ENCODE measurements around the gene SSR2. TPM values are rescaled to one million over a fixed set of nuclear protein-coding genes. Genes with fewer than 3 reads are reported as not detected.

Gene SSR2
- polyA plus RNA-seq, 1 donor (not counting 4 experiments of a cell fraction or from before 2014, with no cell fraction given) = 302 TPM

DNA sequence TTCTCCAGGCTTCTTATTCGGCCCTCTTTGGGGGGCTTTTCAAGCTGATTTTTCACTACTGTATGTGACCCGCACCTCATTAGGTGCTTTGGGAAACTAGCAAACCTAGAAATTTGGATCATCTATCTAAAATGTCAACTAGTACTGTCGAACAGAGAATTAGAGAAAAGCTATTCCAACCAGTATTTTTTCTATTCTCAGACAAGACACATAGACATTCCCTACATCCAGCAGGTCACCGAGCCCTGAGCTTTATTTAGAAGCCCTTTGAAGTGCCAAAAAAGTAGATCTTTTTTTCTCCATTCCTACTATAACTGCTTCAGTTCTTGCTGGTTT, 310 bp upstream of the SSR2 start:
- Histone ChIP-seq H3K27ac (ENCODE audit: control insufficient read depth, insufficient read depth, low read length) (no peak overlapping the region), H4K20me1 (ENCODE audit: control insufficient read depth, extremely low read depth, insufficient read depth, low read length) (no peaks in the 10 kb centered on the region), H2AFZ (ENCODE audit: control insufficient read depth, low read length) (peak overlapping the region; percentile 0), H3K36me3 (ENCODE audit: control insufficient read depth in 2 of 2, extremely low read depth in 1 of 2, insufficient read depth in 2 of 2, low read length in 2 of 2) (peaks cover 3 to 10% of the 10 kb centered on the region in 2 experiments), H3K4me1 (ENCODE audit: control insufficient read depth, extremely low read depth, insufficient read depth, low read length) (peaks cover 4% of the 10 kb centered on the region), H3K9me1 (ENCODE audit: control insufficient read depth, extremely low read depth, insufficient read depth, low read length) (no peaks in the 10 kb centered on the region), H3K27me3 (ENCODE audit: control insufficient read depth, extremely low read depth, insufficient read depth, low read length) (peaks cover 4% of the 10 kb centered on the region), H3K9ac (ENCODE audit: control insufficient read depth, extremely low read depth, insufficient read depth, low read length) (peak overlapping the region; percentile 80), H3K4me3 (ENCODE audit: control insufficient read depth in 2 of 3, extremely low read depth in 1 of 3, insufficient read depth in 2 of 3, low read depth in 1 of 3, low read length in 3 of 3) (peak overlapping the region in 2 of 3 experiments; percentile 70 to 73), H3K4me2 (ENCODE audit: control insufficient read depth, extremely low read depth, insufficient read depth, low read depth, low read length) (peak overlapping the region; percentile 48), H3K79me2 (ENCODE audit: control insufficient read depth, insufficient read depth, low read length) (peaks cover 21% of the 10 kb centered on the region), H3K9me3 (ENCODE audit: control insufficient read depth, low read depth, low read length) (no peaks in the 10 kb centered on the region)
- FAIRE-seq (no peak), DNase-seq (ENCODE audit: low read depth, low spot score) (no peak)
- dilution Hi-C loops (cut with MboI; ENCODE audit: extremely low pct_ligation_motif_present, low sequenced_read_pairs) = no loop called here
- TF ChIP-seq EZH2 (IDR thresholded peaks at IDR 0.05; ENCODE audit: low read length) = no peak
- TF ChIP-seq CTCF (optimal IDR thresholded peaks at IDR 0.05 in 1 of 3, IDR thresholded peaks at IDR 0.05 in 1 of 3, conservative IDR thresholded peaks at IDR 0.05 in 1 of 3; ENCODE audit: extremely low read depth in 1 of 3, insufficient read depth in 2 of 3, low read length in 3 of 3) = no peak

DNA sequence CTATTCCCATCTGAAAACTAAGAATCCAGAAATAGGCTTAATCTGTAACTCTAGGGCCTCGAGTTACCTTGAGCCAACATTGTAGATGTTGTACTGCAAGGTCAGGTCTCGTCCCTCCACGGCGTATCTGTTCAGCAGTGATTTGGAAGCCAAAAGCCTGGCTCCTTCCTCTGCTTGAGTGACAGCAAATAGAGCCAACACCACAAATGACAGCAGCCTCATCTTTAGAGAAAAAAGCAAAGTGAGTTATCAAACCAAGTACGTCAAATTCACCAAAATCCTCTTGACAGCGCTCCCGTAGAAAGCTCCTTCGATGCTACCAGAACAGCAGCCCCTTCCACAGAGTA, 832 bp downstream of the SSR2 start:
- no peak for DNase-seq (ENCODE audit: low read depth, low spot score)
- no peak for FAIRE-seq
- H3K4me2 ChIP-seq (ENCODE audit: control insufficient read depth, extremely low read depth, insufficient read depth, low read depth, low read length) = peak overlapping the region; percentile 69
- H4K20me1 ChIP-seq (ENCODE audit: control insufficient read depth, extremely low read depth, insufficient read depth, low read length) = no peaks in the 10 kb centered on the region
- peak overlapping the region; percentile 51 for H3K27ac ChIP-seq (ENCODE audit: control insufficient read depth, insufficient read depth, low read length)
- H3K4me3 ChIP-seq (ENCODE audit: control insufficient read depth in 2 of 3, extremely low read depth in 1 of 3, insufficient read depth in 2 of 3, low read depth in 1 of 3, low read length in 3 of 3) = peak overlapping the region; percentile 70 to 76 (median 73)
- peaks cover 3 to 14% of the 10 kb centered on the region in 2 experiments for H3K36me3 ChIP-seq (ENCODE audit: control insufficient read depth in 2 of 2, extremely low read depth in 1 of 2, insufficient read depth in 2 of 2, low read length in 2 of 2)
- H3K79me2 ChIP-seq (ENCODE audit: control insufficient read depth, insufficient read depth, low read length) = peaks cover 22% of the 10 kb centered on the region
- peaks cover 4% of the 10 kb centered on the region for H3K4me1 ChIP-seq (ENCODE audit: control insufficient read depth, extremely low read depth, insufficient read depth, low read length)
- no peaks in the 10 kb centered on the region for H3K9me3 ChIP-seq (ENCODE audit: control insufficient read depth, low read depth, low read length)
- H3K27me3 ChIP-seq (ENCODE audit: control insufficient read depth, extremely low read depth, insufficient read depth, low read length) = peaks cover under 1% of the 10 kb centered on the region
- no peak overlapping the region for H2AFZ ChIP-seq (ENCODE audit: control insufficient read depth, low read length)
- H3K9me1 ChIP-seq (ENCODE audit: control insufficient read depth, extremely low read depth, insufficient read depth, low read length) = no peaks in the 10 kb centered on the region
- no peak for TF ChIP-seq CTCF (optimal IDR thresholded peaks at IDR 0.05 in 1 of 3, IDR thresholded peaks at IDR 0.05 in 1 of 3, conservative IDR thresholded peaks at IDR 0.05 in 1 of 3; ENCODE audit: extremely low read depth in 1 of 3, insufficient read depth in 2 of 3, low read length in 3 of 3)
- TF ChIP-seq EZH2 (IDR thresholded peaks at IDR 0.05; ENCODE audit: low read length) = no peak
- dilution Hi-C loops (cut with MboI; ENCODE audit: extremely low pct_ligation_motif_present, low sequenced_read_pairs) = no loop called here
- peak overlapping the region; percentile 80 for H3K9ac ChIP-seq (ENCODE audit: control insufficient read depth, extremely low read depth, insufficient read depth, low read length)
